HepG2 (cell line): ENCODE results near the gene CNGA1. TPM values are rescaled to one million over a fixed set of nuclear protein-coding genes. Genes with fewer than 3 reads are reported as not detected.

Source experiments
- AFF4 ChIP-seq: sonication (generic); formaldehyde crosslinking; IDR thresholded peaks from 2 replicates; pipeline ENCODE4 v1.4.0; 2020; ENCODE audit warnings: missing genetic modification reagents
- ATF1 ChIP-seq: IDR thresholded peaks from 2 replicates; pipeline ENCODE4 v1.6.1; 2016; ENCODE audit warnings: mild to moderate bottlenecking, control low read depth
- CREM ChIP-seq, 2 experiments: sonication (generic) in 1 of 2; formaldehyde crosslinking in 1 of 2; IDR thresholded peaks; 2 replicates each; pipeline versions ENCODE4 v1.4.0 to v1.6.1; 2016 to 2020; ENCODE audit warnings: antibody characterized with exemption in 1 of 2, mild to moderate bottlenecking in 1 of 2, missing genetic modification reagents in 1 of 2
- FOXK2 ChIP-seq: fragments of 450-650 bp; IDR thresholded peaks from 2 replicates; pipeline ENCODE4 v1.6.1; 2016
- HIC2 ChIP-seq: sonication (generic); formaldehyde crosslinking; IDR thresholded peaks from 2 replicates; pipeline ENCODE4 v1.9.0; 2022; ENCODE audit warnings: low read depth, missing genetic modification reagents
- ISX ChIP-seq: sonication (generic); formaldehyde crosslinking; conservative IDR thresholded peaks from 2 replicates; pipeline ENCODE4 v1.5.0; 2020; ENCODE audit warnings: missing genetic modification reagents
- KMT2B ChIP-seq: IDR thresholded peaks from 2 replicates; pipeline ENCODE4 v1.6.1; 2016; ENCODE audit warnings: missing genetic modification reagents, missing compliant biosample characterization
- NBN ChIP-seq: fragments of 450-650 bp; conservative IDR thresholded peaks from 2 replicates; pipeline ENCODE4 v1.6.1; 2017
- PLRG1 ChIP-seq: fragments of 450-650 bp; conservative IDR thresholded peaks from 2 replicates; pipeline ENCODE4 v1.6.1; 2016
- PREB ChIP-seq: sonication (generic); formaldehyde crosslinking; IDR thresholded peaks from 2 replicates; pipeline ENCODE4 v1.4.0; 2020; ENCODE audit warnings: missing genetic modification reagents
- SATB2 ChIP-seq: sonication (generic); formaldehyde crosslinking; IDR thresholded peaks from 2 replicates; pipeline ENCODE4 v1.5.0; 2020; ENCODE audit warnings: missing genetic modification reagents
- ZNF224 ChIP-seq: sonication (generic); formaldehyde crosslinking; IDR thresholded peaks from 2 replicates; pipeline ENCODE4 v1.5.0; 2020; ENCODE audit warnings: mild to moderate bottlenecking, missing genetic modification reagents
- ZNF230 ChIP-seq: sonication (generic); formaldehyde crosslinking; IDR thresholded peaks from 2 replicates; pipeline ENCODE4 v1.4.0; 2020; ENCODE audit warnings: mild to moderate bottlenecking, missing genetic modification reagents
- ZNF460 ChIP-seq: sonication (generic); formaldehyde crosslinking; IDR thresholded peaks from 2 replicates; pipeline ENCODE4 v1.5.1; 2020; ENCODE audit warnings: missing genetic modification reagents, mild to moderate bottlenecking, borderline replicate concordance
- ZNF619 ChIP-seq: sonication (generic); formaldehyde crosslinking; IDR thresholded peaks from 2 replicates; pipeline ENCODE4 v1.4.0; 2020; ENCODE audit warnings: mild to moderate bottlenecking, missing genetic modification reagents
- ZNF678 ChIP-seq: sonication (generic); formaldehyde crosslinking; IDR thresholded peaks from 2 replicates; pipeline ENCODE4 v1.4.0; 2020; ENCODE audit warnings: mild to moderate bottlenecking, missing genetic modification reagents
- polyA plus RNA-seq, 8 experiments: library from polyadenylated mRNA; depleted of rRNA in 3 of 8; stranded (reverse) in 7 of 8; unstranded in 1 of 8; fragments of >200 nt; fragmentation: Illumina TruSeq in 4 of 8; extraction: Trizol in 4 of 8; gene quantifications; 2 replicates each; pipeline versions ENCODE4 v1.2.1 to v1.2.3, GENCODE V29; 2011 to 2016; ENCODE audit warnings: low read depth in 4 of 8, missing spikeins in 1 of 8, mixed read lengths in 1 of 8; ENCODE audit not compliant: insufficient read depth in 1 of 8
- total RNA-seq, 5 experiments: library from RNA; depleted of rRNA; stranded (reverse); fragments of >200 nt; fragmentation: Illumina TruSeq; extraction: Trizol; gene quantifications; 2 replicates each; pipeline ENCODE4 v1.2.3, GENCODE V29; 2016; ENCODE audit warnings: low read depth in 1 of 5

Gene CNGA1
- total and polyA plus RNA-seq, 2 of the 13 experiments (the other 11 are each of a cell fraction or from before 2014, with no cell fraction given): 0.22 to 0.40 TPM

DNA sequence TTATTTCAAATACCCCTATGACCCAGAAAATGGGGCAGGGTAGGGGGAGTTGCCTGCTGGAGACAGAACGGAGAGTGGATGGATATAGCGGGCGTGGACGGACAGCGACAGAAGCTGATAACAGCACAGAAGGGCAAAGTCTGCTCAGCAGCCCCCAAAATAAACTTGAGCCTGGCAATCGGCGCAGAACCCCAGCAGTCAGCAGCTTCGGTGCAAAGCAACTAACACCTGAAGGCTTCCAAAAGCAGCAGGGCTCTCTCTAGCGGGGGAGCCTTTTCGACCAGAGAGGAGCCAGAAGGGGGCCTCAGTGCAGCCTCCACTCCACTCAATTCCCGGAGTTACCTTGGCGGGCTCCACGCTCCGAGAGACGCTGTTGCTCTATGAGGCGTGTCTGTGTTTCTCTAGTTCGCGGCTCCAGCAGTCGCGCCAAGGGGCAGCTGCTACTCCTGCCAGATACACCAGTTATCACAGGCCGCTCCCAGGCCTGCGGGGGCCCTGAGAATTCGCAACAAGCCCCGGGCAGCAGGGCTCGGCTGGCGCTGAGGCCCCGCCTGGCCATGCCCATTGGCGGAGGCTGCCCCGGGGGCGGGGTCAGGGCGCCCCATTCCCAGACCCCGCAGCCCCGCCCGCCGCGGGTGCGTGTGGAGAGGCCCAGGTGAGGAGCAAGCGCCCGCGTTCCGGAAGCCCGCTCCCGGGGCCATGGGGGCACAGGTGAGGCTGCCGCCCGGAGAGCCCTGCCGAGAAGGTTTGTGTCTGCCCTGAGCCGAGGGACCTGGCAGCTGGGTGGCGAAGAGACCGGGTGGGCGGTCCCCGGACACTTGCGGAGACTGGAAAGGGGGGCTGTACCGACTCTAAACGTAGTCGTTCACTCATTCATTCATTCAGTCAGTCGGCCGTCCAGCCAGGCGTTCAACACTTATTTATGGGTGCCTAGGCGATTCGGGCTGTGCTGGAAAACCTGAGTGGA, at the start of gene CNGA1, which contains the start of gene NIPAL1 (continued):
- TF ChIP-seq ZNF230 (peak; percentile 73; the same call in 1 of the 2 replicates), FOXK2 (no peak), ZNF224 (CRISPR knock-in tag) (no peak), ISX (no peak), PLRG1 (no peak), CREM (IDR thresholded peaks at IDR 0.05) (0 out of 2 replicates have a peak, but pooled peaks have one; percentile 20), CREM (CRISPR knock-in tag; IDR thresholded peaks at IDR 0.05) (no peak), KMT2B (CRISPR knock-in tag) (no peak), HIC2 (no peak), ATF1 (CRISPR knock-in tag) (no peak), ZNF619 (CRISPR knock-in tag) (no peak; the same call in 1 of the 2 replicates), NBN (no peak), ZNF460 (no peak), SATB2 (no peak), PREB (no peak), ZNF678 (CRISPR knock-in tag) (no peak), AFF4 (CRISPR knock-in tag) (no peak)
